IPS-20b (cell line): ENCODE data around the gene MYL6B.
"Not testable (repeated sequence)": the region's sequence is repeated elsewhere in the genome, so short reads cannot be mapped to it uniquely, and the experiment has no call there.

Experiments
- H3K27ac ChIP-seq: one replicate; pipeline ENCODE4 v1.5.1; 2013; ENCODE audit warnings: low read length
- H3K27me3 ChIP-seq: 2 replicates; pipeline ENCODE4 v1.6.1; 2013; ENCODE audit warnings: mild to moderate bottlenecking, low read length, inconsistent platforms; ENCODE audit not compliant: insufficient read depth
- H3K36me3 ChIP-seq: 2 replicates; pipeline ENCODE4 v1.6.1; 2013; ENCODE audit warnings: low read depth, mild to moderate bottlenecking, inconsistent platforms, low read length, moderate library complexity; ENCODE audit not compliant: insufficient read depth
- H3K4me1 ChIP-seq: 2 replicates; pipeline ENCODE4 v1.6.1; 2013; ENCODE audit warnings: mild to moderate bottlenecking, control low read depth, inconsistent platforms, low read length, moderate library complexity; ENCODE audit not compliant: insufficient read depth
- H3K4me3 ChIP-seq: 2 replicates; pipeline ENCODE4 v1.5.1; 2013; ENCODE audit warnings: mild to moderate bottlenecking, low read length, inconsistent platforms
- H3K9ac ChIP-seq: 2 replicates; pipeline ENCODE4 v1.6.1; 2013; ENCODE audit warnings: low read depth, mild to moderate bottlenecking, inconsistent platforms, low read length, moderate library complexity
- H3K9me3 ChIP-seq: 2 replicates; pipeline ENCODE4 v1.6.1; 2013; ENCODE audit warnings: mild to moderate bottlenecking, low read depth, low read length, inconsistent platforms; ENCODE audit not compliant: insufficient read depth

The MYL6B gene

DNA sequence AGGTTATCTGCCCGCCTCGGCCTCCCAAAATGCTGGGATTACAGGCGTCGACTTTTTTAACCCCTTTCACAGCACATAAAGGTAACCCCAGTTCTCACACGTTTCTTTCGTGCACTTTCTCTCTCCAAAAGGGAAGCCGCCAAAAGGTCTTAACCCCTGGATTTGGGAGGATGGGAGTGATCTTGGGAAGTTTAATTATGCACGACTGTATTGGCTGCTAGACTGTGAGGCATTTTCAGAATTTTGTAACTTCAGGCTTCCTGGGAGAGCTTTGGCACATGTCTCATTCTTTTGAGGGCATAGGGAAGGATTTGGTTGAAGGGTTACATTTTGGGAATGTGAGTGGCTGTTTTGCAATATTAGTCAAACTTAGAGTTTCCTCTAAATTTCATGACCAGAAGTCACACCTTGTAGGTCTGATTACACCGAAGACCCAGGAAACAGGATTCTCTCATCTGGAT, 38.3 kb downstream of the MYL6B start:
- peaks cover 19% of the 10 kb centered on the region for H3K36me3 ChIP-seq
- H3K4me3 ChIP-seq, result peak overlapping the region; percentile 98
- peaks cover 12% of the 10 kb centered on the region; the same call in 1 of the 2 replicates for H3K4me1 ChIP-seq
- H3K27me3 ChIP-seq, result no peaks in the 10 kb centered on the region
- peak overlapping the region; percentile 98; the same call in 1 of the 2 replicates for H3K9ac ChIP-seq
- no peaks in the 10 kb centered on the region for H3K9me3 ChIP-seq
- H3K27ac ChIP-seq, result no peak overlapping the region

DNA sequence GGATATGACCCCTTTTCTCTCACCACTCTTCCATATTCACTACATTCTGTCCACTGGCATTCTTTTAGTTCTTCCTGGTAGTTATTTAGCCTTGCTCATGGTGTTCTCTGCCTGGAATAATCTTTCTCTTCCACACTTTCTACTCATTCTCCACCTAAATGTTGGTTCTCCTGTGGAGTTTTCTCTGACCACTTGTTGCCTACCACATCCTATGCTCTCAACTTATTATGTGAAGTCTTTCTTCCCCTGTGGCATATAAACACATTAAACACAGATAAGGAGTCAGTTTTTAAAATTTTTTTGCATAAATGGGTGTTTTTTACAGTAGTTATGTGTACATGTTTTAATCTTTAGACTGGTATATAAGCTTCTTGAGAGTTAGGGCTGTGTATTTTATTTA, 40.2 kb downstream of the MYL6B start:
- no peak overlapping the region for H3K27ac ChIP-seq
- peaks cover 10% of the 10 kb centered on the region; the same call in 1 of the 2 replicates for H3K4me1 ChIP-seq
- H3K9me3 ChIP-seq, result no peaks in the 10 kb centered on the region
- H3K36me3 ChIP-seq, result peaks cover 2% of the 10 kb centered on the region; the same call in 1 of the 2 replicates
- H3K4me3 ChIP-seq, result no peak overlapping the region
- no peak overlapping the region for H3K9ac ChIP-seq
- no peaks in the 10 kb centered on the region for H3K27me3 ChIP-seq

DNA sequence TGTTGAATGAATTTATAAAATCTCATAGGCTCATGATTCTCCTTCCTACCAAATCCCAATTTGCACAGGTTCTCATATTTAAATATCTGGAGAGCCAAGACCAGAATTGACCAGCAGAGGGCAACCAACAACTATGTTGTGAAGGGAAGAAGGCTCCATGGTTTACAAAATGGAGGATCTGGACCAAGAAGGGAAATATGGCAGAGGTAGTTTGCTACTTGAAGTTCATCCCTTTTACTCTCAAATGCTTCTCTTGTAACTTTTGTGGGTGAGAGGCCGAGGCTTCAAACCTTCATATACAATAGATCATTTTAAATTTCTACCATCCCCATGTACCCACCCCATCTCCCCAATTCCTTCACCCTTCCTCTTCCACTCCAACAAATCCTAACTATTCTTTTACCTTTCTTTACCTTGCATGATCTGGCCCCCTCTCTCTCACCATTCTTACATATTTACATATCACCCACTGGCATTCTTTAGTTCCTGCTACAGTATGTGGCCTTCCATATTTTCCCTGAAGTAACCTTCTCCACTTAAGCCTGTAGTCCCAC, 40.7 kb downstream of the MYL6B start:
- H3K27me3 ChIP-seq, result no peaks in the 10 kb centered on the region
- H3K4me3 ChIP-seq, result no peak overlapping the region
- H3K4me1 ChIP-seq, result peaks cover 4% of the 10 kb centered on the region; the same call in 1 of the 2 replicates
- H3K9ac ChIP-seq, result no peak overlapping the region
- no peaks in the 10 kb centered on the region for H3K36me3 ChIP-seq
- no peaks in the 10 kb centered on the region for H3K9me3 ChIP-seq
- no peak overlapping the region for H3K27ac ChIP-seq

DNA sequence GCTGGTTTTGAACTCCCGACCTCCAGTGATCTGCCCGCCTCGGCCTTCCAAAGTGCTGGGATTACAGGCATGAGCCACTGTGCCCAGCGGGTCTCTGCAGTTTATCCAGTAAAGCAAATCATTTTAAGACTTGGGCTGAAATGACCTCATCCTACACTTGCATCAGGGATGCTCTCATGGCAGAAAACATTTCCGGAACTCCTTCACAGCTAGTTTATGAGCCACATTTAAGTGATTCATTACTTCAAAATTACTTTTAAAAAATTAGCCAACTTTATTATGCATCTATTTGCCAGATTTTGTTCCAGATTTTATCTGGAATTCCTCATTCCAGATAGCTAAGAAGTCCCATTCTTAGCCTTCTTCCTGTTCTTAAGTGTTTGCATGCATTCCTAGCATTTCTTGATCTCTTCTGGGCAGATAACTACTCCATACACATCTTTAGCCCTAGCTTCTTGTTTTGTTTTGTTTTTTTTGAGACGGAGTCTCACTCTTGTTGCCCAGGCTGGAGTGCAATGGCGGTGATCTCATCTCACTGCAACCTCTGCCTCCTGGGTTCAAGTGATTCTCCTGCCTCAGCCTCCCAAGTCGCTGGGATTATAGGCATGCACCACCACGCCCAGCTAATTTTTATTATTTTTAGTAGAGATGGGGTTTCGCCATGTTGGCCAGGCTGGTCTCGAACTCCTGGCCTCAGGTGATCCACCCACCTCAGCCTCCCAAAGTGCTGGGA, 44.6 kb downstream of the MYL6B start:
- H3K27ac ChIP-seq, H3K27me3 ChIP-seq, H3K9ac ChIP-seq, H3K4me1 ChIP-seq, H3K9me3 ChIP-seq, H3K36me3 ChIP-seq, H3K4me3 ChIP-seq: not testable (repeated sequence)

DNA sequence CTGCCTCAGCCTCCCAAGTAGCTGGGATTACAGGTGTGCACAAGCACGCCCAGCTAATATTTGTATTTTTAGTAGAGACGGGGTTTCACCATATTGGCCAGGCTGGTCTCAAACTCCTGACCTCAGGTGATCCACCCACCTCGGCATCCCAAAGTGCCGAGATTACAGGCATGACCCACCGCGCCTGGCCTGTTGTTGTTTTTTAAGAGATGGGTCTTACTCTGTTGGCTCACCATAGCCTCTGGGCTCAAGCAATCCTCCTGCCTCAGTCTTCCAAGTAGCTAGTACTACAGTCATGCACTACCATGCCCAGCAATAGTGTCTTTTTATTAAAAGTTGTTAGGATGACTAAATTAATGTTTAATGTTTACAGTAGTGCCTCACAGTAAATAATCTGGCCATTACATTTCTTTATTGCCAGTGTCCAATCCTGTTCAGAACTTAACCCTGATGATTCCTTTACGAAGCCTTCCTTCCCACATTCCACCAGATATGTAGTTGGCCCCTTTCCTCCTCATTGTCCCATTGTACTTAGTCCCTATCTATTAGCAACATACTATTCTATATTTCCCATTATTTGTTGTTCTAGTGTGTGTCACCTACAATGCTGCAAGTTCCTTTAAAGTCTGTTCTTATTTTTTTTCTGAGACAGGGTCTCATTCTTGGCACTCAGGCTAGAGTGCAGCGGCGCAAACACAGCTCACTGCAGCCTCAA, 45.7 kb downstream of the MYL6B start:
- Histone ChIP-seq H3K36me3 (no peaks in the 10 kb centered on the region), H3K27me3 (no peaks in the 10 kb centered on the region), H3K27ac (no peak overlapping the region), H3K4me1 (no peaks in the 10 kb centered on the region), H3K9me3 (no peaks in the 10 kb centered on the region), H3K9ac (no peak overlapping the region), H3K4me3 (no peak overlapping the region)

DNA sequence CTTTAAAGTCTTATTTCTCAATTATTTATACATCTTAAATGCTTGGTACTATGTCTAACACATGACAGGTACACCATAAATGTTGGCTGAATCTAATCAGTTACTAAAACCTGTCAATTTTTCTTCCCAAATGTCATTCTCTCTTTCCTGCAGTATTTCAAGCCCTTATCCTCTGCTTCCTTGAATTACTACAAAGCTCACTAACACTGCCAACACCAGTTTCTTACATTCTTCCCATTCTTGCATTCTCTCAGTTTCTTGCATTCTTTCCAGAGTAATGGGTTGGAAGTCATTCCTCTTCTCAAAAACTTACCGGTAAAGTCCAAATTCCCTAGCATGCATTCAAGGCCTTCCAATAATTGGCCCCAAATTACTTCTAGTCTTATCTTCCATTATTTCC, 46.4 kb downstream of the MYL6B start:
- H3K4me3 ChIP-seq, result no peak overlapping the region
- H3K9me3 ChIP-seq, result no peaks in the 10 kb centered on the region
- H3K36me3 ChIP-seq, result no peaks in the 10 kb centered on the region
- H3K27me3 ChIP-seq, result no peaks in the 10 kb centered on the region
- H3K4me1 ChIP-seq, result no peaks in the 10 kb centered on the region
- no peak overlapping the region for H3K27ac ChIP-seq
- H3K9ac ChIP-seq, result no peak overlapping the region

DNA sequence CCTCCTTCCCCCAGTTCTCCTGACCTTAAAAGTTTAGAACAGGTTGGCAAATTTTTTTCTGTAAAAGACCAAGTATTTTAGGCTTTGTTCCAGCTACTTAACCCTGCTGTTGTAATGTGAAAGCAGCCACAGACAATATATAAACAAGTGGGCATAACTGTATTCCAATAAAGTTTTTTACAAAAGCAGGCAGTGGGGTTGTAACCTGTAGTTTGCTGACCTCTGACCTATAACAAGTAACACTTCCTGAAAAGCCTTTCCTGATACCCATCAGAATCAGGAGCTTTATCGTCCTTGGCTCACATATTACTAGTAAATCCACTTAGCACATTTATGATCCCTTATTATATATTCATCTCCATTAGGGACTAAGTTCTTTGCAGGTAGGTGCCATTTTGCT, 50.0 kb downstream of the MYL6B start:
- Histone ChIP-seq H3K9me3 (no peaks in the 10 kb centered on the region), H3K4me1 (no peaks in the 10 kb centered on the region), H3K36me3 (peaks cover 34% of the 10 kb centered on the region), H3K4me3 (no peak overlapping the region), H3K27ac (no peak overlapping the region), H3K9ac (no peak overlapping the region), H3K27me3 (no peaks in the 10 kb centered on the region)

DNA sequence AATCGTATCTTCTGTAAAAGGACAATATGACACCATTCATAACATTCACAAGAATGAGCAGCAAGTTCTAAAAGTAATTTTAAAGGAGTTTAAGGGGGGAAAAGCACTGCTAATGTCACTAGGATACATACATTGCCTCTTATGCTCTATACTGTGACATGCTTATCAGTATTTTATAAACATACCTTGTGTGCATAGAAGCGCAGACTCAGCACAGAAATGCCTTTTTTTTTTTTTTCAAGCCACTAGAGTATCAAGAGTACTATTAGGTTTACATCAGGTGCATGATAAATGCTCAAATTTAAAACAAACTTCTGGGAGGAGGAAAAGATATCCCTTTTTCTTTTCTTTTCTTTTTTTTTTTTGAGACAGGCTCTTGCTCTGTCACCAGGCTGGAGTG, 50.5 kb downstream of the MYL6B start:
- no peaks in the 10 kb centered on the region for H3K9me3 ChIP-seq
- H3K36me3 ChIP-seq, result peaks cover 39% of the 10 kb centered on the region
- H3K27ac ChIP-seq, result no peak overlapping the region
- H3K4me3 ChIP-seq, result no peak overlapping the region
- no peaks in the 10 kb centered on the region for H3K27me3 ChIP-seq
- no peaks in the 10 kb centered on the region for H3K4me1 ChIP-seq
- H3K9ac ChIP-seq, result no peak overlapping the region

DNA sequence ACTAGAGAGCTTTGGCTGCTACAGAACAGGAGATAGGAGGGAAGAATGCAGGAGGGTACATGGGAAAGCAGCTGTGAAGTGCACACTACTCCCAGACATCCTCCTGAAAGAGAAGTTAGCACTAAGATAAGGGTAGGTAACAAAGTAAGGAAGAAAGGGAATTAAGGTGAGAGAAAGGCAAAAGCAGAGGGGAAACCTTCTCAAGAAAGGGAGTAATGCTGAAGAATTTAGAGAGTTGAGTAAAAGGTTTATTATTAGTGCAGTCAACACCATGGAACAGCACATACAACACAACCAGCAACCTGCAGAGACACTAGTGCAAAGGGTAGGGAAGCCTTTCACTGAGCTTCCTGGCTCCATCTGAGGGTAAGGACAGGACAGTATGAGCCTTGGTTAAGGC, 51.9 kb downstream of the MYL6B start:
- H3K27ac ChIP-seq, result no peak overlapping the region
- no peaks in the 10 kb centered on the region for H3K27me3 ChIP-seq
- no peak overlapping the region for H3K9ac ChIP-seq
- no peak overlapping the region for H3K4me3 ChIP-seq
- H3K36me3 ChIP-seq, result peaks cover 49% of the 10 kb centered on the region
- H3K4me1 ChIP-seq, result no peaks in the 10 kb centered on the region
- H3K9me3 ChIP-seq, result no peaks in the 10 kb centered on the region

DNA sequence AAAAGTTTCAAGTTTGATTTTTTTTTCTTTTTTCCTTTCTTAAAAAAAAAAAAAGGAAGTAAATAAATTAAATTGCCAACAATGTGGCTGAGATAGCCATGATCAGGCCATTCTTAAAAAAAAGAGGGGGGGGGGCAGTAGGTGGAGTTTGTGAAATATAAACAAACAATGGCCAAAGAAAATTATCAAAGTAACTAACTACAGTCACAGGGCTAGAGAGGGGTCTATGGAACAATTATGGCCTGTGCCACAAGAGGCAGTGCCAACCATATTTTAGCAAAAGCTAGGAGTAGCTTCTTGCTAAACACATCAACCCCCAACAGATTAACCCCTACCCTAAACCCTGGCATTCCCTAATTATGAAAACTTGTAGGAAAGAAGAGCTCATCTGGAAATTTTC, 53.1 kb downstream of the MYL6B start:
- Histone ChIP-seq H3K4me1 (no peaks in the 10 kb centered on the region), H3K36me3 (peaks cover 59% of the 10 kb centered on the region), H3K9ac (no peak overlapping the region), H3K27me3 (no peaks in the 10 kb centered on the region), H3K9me3 (no peaks in the 10 kb centered on the region), H3K27ac (no peak overlapping the region), H3K4me3 (no peak overlapping the region)

DNA sequence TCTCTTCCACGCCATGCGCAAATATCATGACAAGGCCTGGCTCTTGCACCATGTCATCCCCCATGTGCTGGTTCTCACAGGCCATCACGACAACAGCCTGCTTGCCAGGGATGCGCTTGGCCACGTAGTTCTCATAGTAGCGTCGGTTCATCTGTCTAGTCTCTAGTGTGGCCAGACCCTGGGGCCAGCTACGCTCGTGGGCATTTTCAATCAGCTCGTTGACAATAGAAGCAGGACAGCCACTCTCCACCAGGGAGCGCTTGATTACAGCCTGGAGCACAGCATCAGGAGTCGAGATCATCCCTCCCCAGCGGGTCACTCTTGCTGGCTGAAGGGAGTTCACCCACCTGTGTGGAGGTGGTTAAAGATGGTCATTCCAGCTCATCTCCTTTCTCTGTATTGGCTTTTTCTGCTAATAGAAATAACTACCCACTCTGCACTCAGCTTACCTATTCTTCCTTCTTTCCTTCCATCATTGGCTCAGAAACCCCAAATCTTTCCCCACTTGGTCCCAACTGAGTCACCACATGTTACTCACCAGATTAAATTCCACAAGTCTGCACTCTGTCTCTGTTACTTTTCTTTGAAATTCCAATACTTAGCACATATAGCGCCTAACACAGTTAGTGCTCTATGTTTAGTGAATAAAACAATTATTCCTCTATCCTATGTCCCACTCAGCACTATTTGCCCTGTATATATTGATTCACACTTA, 54.2 kb downstream of the MYL6B start:
- Histone ChIP-seq H3K4me1 (no peaks in the 10 kb centered on the region), H3K9me3 (no peaks in the 10 kb centered on the region), H3K36me3 (peaks cover 68% of the 10 kb centered on the region), H3K27ac (no peak overlapping the region), H3K4me3 (no peak overlapping the region), H3K27me3 (no peaks in the 10 kb centered on the region), H3K9ac (no peak overlapping the region)
